SHP77 treated with DMSO at 0.1 percent for 48 hours (cell line): Measurements from ENCODE around the gene RPL27A.

Experiments used
- DNase-seq: peaks from one replicate; lab custom pipeline; 2025; lab: John Stamatoyannopoulos, UW

Gene RPL27A

GRCh38 chr11:8699903-8700302, 17.3 kb downstream of the RPL27A start:
- DNase-seq, result no peak

GRCh38 chr11:8701891-8702597, 19.5 kb downstream of the RPL27A start:
- no peak for DNase-seq

GRCh38 chr11:8702598-8702915, 20.0 kb downstream of the RPL27A start:
- DNase-seq, result no peak

GRCh38 chr11:8704136-8704535, 21.5 kb downstream of the RPL27A start:
- no peak for DNase-seq

- no peak for DNase-seq
These were observed 22.6 kb downstream of the RPL27A start for GRCh38 chr11:8705146-8705545.

- no peak for DNase-seq
These were observed 24.3 kb downstream of the RPL27A start for GRCh38 chr11:8706673-8707432.

- no peak for DNase-seq
These were observed 25.1 kb downstream of the RPL27A start for GRCh38 chr11:8707541-8708191.

GRCh38 chr11:8709002-8709672, 26.5 kb downstream of the RPL27A start:
- DNase-seq, result peak; percentile 32

GRCh38 chr11:8709777-8710176, 27.2 kb downstream of the RPL27A start:
- no peak for DNase-seq

- DNase-seq, result no peak
These were observed 29.4 kb downstream of the RPL27A start for GRCh38 chr11:8711895-8712442.

- no peak for DNase-seq
These were observed 29.9 kb downstream of the RPL27A start for GRCh38 chr11:8712506-8712905.

- DNase-seq, result no peak
These were observed 31.3 kb downstream of the RPL27A start for GRCh38 chr11:8713760-8714454.

GRCh38 chr11:8714622-8715225, 32.1 kb downstream of the RPL27A start:
- DNase-seq, result no peak

- no peak for DNase-seq
These were observed 32.9 kb downstream of the RPL27A start for GRCh38 chr11:8715501-8715900.

- DNase-seq, result no peak
These were observed 34.9 kb downstream of the RPL27A start for GRCh38 chr11:8717544-8717875.

- DNase-seq, result no peak
These were observed 35.5 kb downstream of the RPL27A start for GRCh38 chr11:8717876-8718753.

GRCh38 chr11:8719211-8719649, 36.6 kb downstream of the RPL27A start:
- DNase-seq, result no peak

GRCh38 chr11:8719721-8720120, 37.1 kb downstream of the RPL27A start:
- DNase-seq, result no peak

GRCh38 chr11:8720352-8720751, 37.8 kb downstream of the RPL27A start:
- DNase-seq, result no peak

- no peak for DNase-seq
These were observed 38.4 kb downstream of the RPL27A start for GRCh38 chr11:8720868-8721608.
